ENCODE data around the gene ULK1.

Gene ULK1

DNA sequence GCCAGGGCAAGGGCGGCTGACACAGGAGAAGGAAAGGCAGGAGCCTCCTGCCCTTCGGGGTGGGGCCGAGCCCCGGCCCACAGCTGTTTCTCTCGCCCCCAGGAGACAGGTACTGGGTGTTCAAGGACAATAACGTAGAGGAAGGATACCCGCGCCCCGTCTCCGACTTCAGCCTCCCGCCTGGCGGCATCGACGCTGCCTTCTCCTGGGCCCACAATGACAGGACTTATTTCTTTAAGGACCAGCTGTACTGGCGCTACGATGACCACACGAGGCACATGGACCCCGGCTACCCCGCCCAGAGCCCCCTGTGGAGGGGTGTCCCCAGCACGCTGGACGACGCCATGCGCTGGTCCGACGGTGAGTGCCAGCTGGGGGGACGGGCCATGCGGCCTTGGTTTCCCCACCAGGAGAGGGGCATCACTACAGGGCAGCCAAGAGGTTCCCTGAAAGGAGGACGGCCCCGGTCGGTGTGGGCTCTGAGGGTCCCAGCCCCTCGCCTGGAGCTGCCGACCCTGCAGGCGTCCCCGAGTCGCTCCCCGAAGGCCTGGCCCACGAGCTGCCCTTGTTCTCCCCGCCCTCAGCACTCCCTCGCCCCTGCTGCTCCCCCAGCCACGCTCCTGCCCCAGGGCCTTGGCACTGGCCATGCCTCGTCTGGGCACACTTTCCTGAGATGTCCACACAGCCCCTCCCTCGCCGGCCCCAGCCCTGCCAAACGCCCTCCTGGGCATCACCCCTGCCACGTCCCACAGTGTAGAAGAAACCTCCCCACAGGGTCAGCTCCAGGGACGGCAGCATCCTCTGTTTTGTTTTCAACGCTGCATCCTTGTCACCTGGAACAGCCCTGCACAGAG lies 44.5 kb upstream of the ULK1 start:
- no peak overlapping the region for H3K9ac ChIP-seq
- H3K79me2 ChIP-seq = no peaks in the 10 kb centered on the region
- no peaks in the 10 kb centered on the region for H3K36me3 ChIP-seq (ENCODE audit: control insufficient read depth, insufficient read depth, low read length)
- H3K4me3 ChIP-seq (ENCODE audit: low read depth, low read length) = no peak overlapping the region
- no peaks in the 10 kb centered on the region for H3K4me1 ChIP-seq
- TF ChIP-seq, protein P1, sequence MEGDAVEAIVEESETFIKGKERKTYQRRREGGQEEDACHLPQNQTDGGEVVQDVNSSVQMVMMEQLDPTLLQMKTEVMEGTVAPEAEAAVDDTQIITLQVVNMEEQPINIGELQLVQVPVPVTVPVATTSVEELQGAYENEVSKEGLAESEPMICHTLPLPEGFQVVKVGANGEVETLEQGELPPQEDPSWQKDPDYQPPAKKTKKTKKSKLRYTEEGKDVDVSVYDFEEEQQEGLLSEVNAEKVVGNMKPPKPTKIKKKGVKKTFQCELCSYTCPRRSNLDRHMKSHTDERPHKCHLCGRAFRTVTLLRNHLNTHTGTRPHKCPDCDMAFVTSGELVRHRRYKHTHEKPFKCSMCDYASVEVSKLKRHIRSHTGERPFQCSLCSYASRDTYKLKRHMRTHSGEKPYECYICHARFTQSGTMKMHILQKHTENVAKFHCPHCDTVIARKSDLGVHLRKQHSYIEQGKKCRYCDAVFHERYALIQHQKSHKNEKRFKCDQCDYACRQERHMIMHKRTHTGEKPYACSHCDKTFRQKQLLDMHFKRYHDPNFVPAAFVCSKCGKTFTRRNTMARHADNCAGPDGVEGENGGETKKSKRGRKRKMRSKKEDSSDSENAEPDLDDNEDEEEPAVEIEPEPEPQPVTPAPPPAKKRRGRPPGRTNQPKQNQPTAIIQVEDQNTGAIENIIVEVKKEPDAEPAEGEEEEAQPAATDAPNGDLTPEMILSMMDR (IDR thresholded peaks at IDR 0.05) = no peak
- H3K27ac ChIP-seq = no peak overlapping the region
- H2AFZ ChIP-seq = no peak overlapping the region
- no peaks in the 10 kb centered on the region for H3K27me3 ChIP-seq (ENCODE audit: control insufficient read depth, insufficient read depth, low read length)
- no peaks in the 10 kb centered on the region for H3K9me3 ChIP-seq (ENCODE audit: control insufficient read depth, low read length)
- no peak overlapping the region for H3K4me2 ChIP-seq (ENCODE audit: low read length)

DNA sequence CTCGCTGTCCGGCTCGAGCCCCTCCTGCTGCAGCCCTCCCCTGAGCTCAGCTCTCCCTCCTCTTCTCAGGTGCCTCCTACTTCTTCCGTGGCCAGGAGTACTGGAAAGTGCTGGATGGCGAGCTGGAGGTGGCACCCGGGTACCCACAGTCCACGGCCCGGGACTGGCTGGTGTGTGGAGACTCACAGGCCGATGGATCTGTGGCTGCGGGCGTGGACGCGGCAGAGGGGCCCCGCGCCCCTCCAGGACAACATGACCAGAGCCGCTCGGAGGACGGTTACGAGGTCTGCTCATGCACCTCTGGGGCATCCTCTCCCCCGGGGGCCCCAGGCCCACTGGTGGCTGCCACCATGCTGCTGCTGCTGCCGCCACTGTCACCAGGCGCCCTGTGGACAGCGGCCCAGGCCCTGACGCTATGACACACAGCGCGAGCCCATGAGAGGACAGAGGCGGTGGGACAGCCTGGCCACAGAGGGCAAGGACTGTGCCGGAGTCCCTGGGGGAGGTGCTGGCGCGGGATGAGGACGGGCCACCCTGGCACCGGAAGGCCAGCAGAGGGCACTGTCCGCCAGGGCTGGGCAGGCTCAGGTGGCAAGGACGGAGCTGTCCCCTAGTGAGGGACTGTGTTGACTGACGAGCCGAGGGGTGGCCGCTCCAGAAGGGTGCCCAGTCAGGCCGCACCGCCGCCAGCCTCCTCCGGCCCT lies 43.4 kb upstream of the ULK1 start:
- no peak overlapping the region for H3K27ac ChIP-seq
- H3K4me3 ChIP-seq (ENCODE audit: low read depth, low read length) = no peak overlapping the region
- H3K4me2 ChIP-seq (ENCODE audit: low read length) = no peak overlapping the region
- H3K27me3 ChIP-seq (ENCODE audit: control insufficient read depth, insufficient read depth, low read length) = no peaks in the 10 kb centered on the region
- H3K79me2 ChIP-seq = no peaks in the 10 kb centered on the region
- no peaks in the 10 kb centered on the region for H3K4me1 ChIP-seq
- H2AFZ ChIP-seq = no peak overlapping the region
- TF ChIP-seq, protein P1 (IDR thresholded peaks at IDR 0.05) = no peak
- no peaks in the 10 kb centered on the region for H3K9me3 ChIP-seq (ENCODE audit: control insufficient read depth, low read length)
- no peaks in the 10 kb centered on the region for H3K36me3 ChIP-seq (ENCODE audit: control insufficient read depth, insufficient read depth, low read length)
- no peak overlapping the region for H3K9ac ChIP-seq

DNA sequence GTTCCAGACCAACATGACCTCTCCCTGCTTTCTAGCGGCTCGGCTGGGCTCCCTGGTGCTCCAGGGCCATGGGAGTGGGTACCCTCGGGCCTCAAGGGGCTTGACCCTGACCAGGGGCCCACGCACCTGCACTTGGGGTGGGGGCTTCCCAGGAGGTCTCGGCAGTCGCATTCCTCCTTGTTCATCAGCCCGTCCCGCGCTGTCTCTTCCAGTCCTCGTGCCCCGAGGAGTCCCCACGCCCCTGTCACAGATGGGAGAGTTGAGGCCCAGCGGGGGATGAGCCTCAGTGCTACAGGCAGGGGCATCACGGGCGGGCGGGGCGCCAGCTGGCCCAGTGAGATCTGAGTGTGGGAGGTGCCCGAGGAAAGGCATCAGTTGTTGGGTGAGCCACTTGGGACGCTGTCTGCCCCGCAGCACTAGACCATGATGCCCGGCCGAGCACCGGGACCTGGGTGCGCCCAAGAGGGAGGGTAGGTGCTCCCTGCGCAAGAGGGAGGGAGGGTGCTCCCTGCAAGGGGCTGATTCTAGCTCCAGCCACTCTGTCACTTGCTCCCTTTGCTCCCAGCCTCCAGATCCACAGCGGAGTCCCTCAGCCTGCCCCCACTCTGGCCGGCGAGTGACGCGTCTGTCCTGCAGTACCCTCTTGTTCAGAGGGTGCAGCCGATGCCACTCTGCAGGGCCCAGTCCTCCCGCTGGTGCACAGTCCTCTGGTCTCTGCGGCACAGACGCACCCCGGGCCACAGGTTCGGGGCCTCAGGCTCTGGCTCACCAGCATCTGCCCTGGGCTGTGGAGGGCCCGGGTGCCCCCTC lies 42.5 kb upstream of the ULK1 start:
- H3K79me2 ChIP-seq = no peaks in the 10 kb centered on the region
- H3K27ac ChIP-seq = no peak overlapping the region
- H3K9me3 ChIP-seq (ENCODE audit: control insufficient read depth, low read length) = no peaks in the 10 kb centered on the region
- H3K4me3 ChIP-seq (ENCODE audit: low read depth, low read length) = no peak overlapping the region
- no peak overlapping the region for H2AFZ ChIP-seq
- no peaks in the 10 kb centered on the region for H3K36me3 ChIP-seq (ENCODE audit: control insufficient read depth, insufficient read depth, low read length)
- H3K4me2 ChIP-seq (ENCODE audit: low read length) = no peak overlapping the region
- H3K27me3 ChIP-seq (ENCODE audit: control insufficient read depth, insufficient read depth, low read length) = no peaks in the 10 kb centered on the region
- TF ChIP-seq, protein P1 (IDR thresholded peaks at IDR 0.05) = no peak
- H3K4me1 ChIP-seq = no peaks in the 10 kb centered on the region
- no peak overlapping the region for H3K9ac ChIP-seq

DNA sequence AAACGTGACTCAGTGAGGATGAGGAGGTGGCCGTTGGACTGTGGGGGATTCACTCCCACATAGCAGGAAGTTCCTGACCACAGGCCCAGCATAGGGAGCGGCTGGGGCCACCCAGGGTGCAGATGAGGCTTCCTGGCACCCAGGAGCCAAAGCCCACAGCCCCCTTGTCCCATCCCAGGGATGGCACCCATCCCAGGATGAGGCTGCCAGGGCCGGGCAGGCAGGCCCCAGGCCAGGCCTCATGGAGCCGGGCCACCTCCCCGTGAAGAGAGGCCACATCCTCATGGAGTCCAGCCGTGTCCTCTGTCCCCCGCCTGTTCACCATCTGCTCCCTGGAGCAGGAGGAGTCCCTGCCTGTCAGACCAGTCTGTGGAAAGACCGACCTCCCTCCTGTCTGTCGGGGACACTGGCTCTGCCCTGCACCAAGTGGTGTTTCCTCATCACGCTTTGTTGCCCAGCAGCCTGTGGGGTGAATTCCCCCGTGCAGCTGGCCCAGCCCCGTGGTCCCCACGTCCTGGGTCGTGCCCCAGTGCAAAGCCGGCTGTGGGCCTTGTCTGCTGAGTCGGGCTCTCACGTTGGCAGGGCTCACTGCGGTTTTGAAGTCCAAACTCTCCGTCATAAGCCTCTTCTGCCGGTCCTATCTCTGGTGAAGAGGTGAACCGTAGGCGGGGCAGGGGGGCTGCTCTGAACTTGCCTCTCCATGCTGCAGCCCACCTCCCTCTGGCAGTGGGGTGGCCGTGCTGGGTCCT lies 41.7 kb upstream of the ULK1 start:
- H3K79me2 ChIP-seq = no peaks in the 10 kb centered on the region
- no peaks in the 10 kb centered on the region for H3K9me3 ChIP-seq (ENCODE audit: control insufficient read depth, low read length)
- TF ChIP-seq, protein P1 (IDR thresholded peaks at IDR 0.05) = no peak
- H3K9ac ChIP-seq = no peak overlapping the region
- no peak overlapping the region for H2AFZ ChIP-seq
- no peaks in the 10 kb centered on the region for H3K36me3 ChIP-seq (ENCODE audit: control insufficient read depth, insufficient read depth, low read length)
- no peak overlapping the region for H3K4me2 ChIP-seq (ENCODE audit: low read length)
- no peaks in the 10 kb centered on the region for H3K27me3 ChIP-seq (ENCODE audit: control insufficient read depth, insufficient read depth, low read length)
- no peak overlapping the region for H3K4me3 ChIP-seq (ENCODE audit: low read depth, low read length)
- H3K4me1 ChIP-seq = no peaks in the 10 kb centered on the region
- H3K27ac ChIP-seq = no peak overlapping the region
